ENCODE results near the gene KRTAP19-1.
A peak's percentile ranks its signal among the peaks of the same experiment; 100 is the strongest.
"Not testable (repeated sequence)": the region's sequence is repeated elsewhere in the genome, so short reads cannot be mapped to it uniquely, and the experiment has no call there.

Gene KRTAP19-1

DNA sequence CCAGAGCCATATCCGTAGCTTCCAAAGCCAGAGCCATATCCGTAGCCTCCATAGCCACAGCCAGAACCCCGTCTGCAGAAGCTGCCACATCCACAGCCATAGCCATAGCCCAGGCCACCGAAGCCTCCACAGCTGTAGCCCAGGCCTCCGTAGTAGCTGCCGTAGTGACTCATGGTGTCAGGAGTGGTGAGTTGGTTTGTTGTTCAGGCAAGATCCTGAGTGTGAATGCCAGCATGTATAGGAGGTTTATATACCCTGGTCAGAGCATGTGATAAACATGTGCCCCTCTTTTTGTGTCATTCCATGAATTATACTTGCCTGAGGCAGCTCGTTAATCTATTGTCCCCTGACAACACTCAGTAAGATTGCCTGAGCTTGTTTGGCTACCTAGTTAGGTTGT, at the start of gene KRTAP19-1:
Gene KRTAP19-1, minus strand, starts transcription at position 223 of the 400 bp plus-strand sequence. Its CDS starts 50 bp downstream, at position 173.
- no peak for TF ChIP-seq JUND (IDR thresholded peaks at IDR 0.05; ENCODE audit: low read depth)
- in situ Hi-C loops (cut with HindIII; ENCODE audit: low pct_unique_long_range_greater_than_20kb, low sequenced_read_pairs) = no loop called here
- no peak for DNase-seq (ENCODE audit: low read depth in 1 of 2, low spot score in 1 of 2)

DNA sequence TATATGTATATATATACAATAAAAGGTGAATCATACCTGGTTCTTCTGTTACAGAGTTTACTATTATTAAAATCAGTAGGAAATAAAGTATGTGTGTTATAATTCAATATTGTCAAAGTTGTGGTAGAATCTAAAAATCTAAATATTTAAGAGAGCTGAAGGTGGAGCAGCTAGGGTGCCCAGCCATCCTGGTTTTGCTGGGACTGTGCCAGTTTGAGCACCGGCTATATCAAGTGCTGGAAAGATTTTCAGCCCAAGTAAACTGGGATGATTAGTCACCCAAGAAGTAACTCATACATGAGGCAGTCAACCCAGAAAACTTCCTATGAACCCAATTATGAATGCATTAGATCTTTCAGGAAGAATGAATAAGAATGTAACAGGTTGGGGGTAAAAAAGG, 38.7 kb upstream of the KRTAP19-1 start:
- DNase-seq (ENCODE audit: low read depth in 1 of 2, low spot score in 1 of 2) = no peak
- in situ Hi-C loops (cut with HindIII; ENCODE audit: low pct_unique_long_range_greater_than_20kb, low sequenced_read_pairs) = no loop called here
- TF ChIP-seq JUND (IDR thresholded peaks at IDR 0.05; ENCODE audit: low read depth) = no peak

DNA sequence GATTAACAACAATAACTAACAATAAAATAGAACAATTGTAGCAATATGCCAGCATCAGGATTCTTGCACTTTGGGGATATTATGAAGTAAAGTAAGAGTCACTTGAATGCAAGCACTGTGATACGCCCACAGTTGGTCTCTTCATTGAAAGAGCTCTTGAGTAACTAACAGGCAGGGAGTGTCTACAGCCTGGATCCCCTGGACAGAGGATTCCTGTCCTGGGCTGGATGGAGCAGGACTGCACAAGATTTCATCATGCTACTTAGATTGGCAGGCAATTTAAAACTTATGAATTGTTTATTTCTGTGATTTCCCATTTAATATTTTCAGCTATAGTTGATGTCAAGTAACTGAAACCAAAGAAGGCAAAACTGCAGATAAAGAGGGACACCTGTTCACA, 35.5 kb upstream of the KRTAP19-1 start:
- DNase-seq (ENCODE audit: low read depth in 1 of 2, low spot score in 1 of 2) = no peak
- TF ChIP-seq JUND (IDR thresholded peaks at IDR 0.05; ENCODE audit: low read depth) = no peak
- in situ Hi-C loops (cut with HindIII; ENCODE audit: low pct_unique_long_range_greater_than_20kb, low sequenced_read_pairs) = no loop called here

GRCh38 chr21:30505621-30506205, 25.5 kb upstream of the KRTAP19-1 start:
- DNase-seq (ENCODE audit: low read depth in 1 of 2, low spot score in 1 of 2) = peak in 1 of 2 experiments; percentile 53
- in situ Hi-C loops (cut with HindIII; ENCODE audit: low pct_unique_long_range_greater_than_20kb, low sequenced_read_pairs) = not testable (repeated sequence)

DNA sequence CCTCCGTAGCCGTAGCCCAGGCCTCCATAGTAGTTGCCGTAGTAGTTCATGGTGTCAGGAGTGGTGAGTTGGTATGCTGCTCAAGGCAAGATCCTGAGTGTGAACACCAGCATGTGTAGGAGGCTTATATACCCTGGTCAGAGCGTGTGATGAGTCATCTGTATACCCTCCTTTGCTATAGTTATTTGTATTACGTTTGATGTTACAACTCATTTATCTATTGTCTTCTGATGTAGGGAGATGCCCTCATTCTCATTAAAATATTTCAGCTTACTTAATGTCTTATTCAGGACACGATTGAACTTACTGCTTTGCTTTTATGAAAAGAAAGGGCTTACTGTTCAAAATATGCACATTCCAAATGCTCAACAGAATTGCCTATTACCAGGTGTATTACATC, 21.9 kb upstream of the KRTAP19-1 start, which contains the start of gene KRTAP19-5:
Gene KRTAP19-5, minus strand, starts transcription at position 101 of the 400 bp plus-strand sequence. Its CDS starts 51 bp downstream, at position 50.
- no peak for TF ChIP-seq JUND (IDR thresholded peaks at IDR 0.05; ENCODE audit: low read depth)
- DNase-seq (ENCODE audit: low read depth in 1 of 2, low spot score in 1 of 2) = no peak
- in situ Hi-C loops (cut with HindIII; ENCODE audit: low pct_unique_long_range_greater_than_20kb, low sequenced_read_pairs) = no loop called here

- in situ Hi-C loops (cut with HindIII; ENCODE audit: low pct_unique_long_range_greater_than_20kb, low sequenced_read_pairs) = no loop called here
- no peak for DNase-seq (ENCODE audit: low read depth in 1 of 2, low spot score in 1 of 2)
- no peak for TF ChIP-seq JUND (IDR thresholded peaks at IDR 0.05; ENCODE audit: low read depth)
These were observed 16.9 kb upstream of the KRTAP19-1 start, which contains the start of gene KRTAP19-4 for GRCh38 chr21:30497065-30497464. KRTAP19-4 (minus strand) TSS chr21:30497165; CDS start chr21:30497110, 55 bp downstream.

GRCh38 chr21:30491963-30492428, 11.8 kb upstream of the KRTAP19-1 start, which contains the start of gene KRTAP19-3:
KRTAP19-3 (minus strand) TSS chr21:30492013; CDS start chr21:30491957, 56 bp downstream.
- no peak for DNase-seq (ENCODE audit: low read depth in 1 of 2, low spot score in 1 of 2)
- TF ChIP-seq JUND (IDR thresholded peaks at IDR 0.05; ENCODE audit: low read depth) = no peak
- in situ Hi-C loops (cut with HindIII; ENCODE audit: low pct_unique_long_range_greater_than_20kb, low sequenced_read_pairs) = no loop called here

GRCh38 chr21:30487336-30487735, 7.2 kb upstream of the KRTAP19-1 start, which contains the start of gene KRTAP19-2:
KRTAP19-2 (minus strand) TSS chr21:30487436; CDS start chr21:30487348, 88 bp downstream.
- no peak for DNase-seq (ENCODE audit: low read depth in 1 of 2, low spot score in 1 of 2)
- in situ Hi-C loops (cut with HindIII; ENCODE audit: low pct_unique_long_range_greater_than_20kb, low sequenced_read_pairs) = no loop called here
- TF ChIP-seq JUND (IDR thresholded peaks at IDR 0.05; ENCODE audit: low read depth) = no peak

GRCh38 chr21:30486180-30486579, 6.0 kb upstream of the KRTAP19-1 start:
- in situ Hi-C loops (cut with HindIII; ENCODE audit: low pct_unique_long_range_greater_than_20kb, low sequenced_read_pairs) = no loop called here
- no peak for DNase-seq (ENCODE audit: low read depth in 1 of 2, low spot score in 1 of 2)
- no peak for TF ChIP-seq JUND (IDR thresholded peaks at IDR 0.05; ENCODE audit: low read depth)

DNA sequence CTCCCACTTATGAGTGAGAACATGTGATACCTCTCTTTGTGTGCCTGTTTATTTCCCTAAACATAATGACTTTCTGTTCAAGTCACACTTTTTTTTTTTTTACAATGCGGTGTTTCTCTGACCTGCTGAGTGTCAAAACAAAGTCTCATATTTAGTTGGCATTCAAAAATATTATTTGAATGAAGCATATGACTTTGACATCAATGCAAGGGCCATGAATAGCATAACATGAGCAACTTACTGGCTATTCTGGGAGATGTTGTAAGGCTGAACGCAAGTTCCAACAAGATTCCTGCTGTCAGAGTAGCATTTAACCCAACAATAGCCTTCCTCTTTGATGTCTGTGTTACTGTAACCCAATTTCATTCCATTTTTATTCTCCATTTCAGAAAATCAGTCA, 2.0 kb upstream of the KRTAP19-1 start:
- no peak for DNase-seq (ENCODE audit: low read depth in 1 of 2, low spot score in 1 of 2)
- TF ChIP-seq JUND (IDR thresholded peaks at IDR 0.05; ENCODE audit: low read depth) = no peak
- in situ Hi-C loops (cut with HindIII; ENCODE audit: low pct_unique_long_range_greater_than_20kb, low sequenced_read_pairs) = no loop called here

- no peak for DNase-seq (ENCODE audit: low read depth in 1 of 2, low spot score in 1 of 2)
- in situ Hi-C loops (cut with HindIII; ENCODE audit: low pct_unique_long_range_greater_than_20kb, low sequenced_read_pairs) = no loop called here
- no peak for TF ChIP-seq JUND (IDR thresholded peaks at IDR 0.05; ENCODE audit: low read depth)
These were observed 908 bp downstream of the KRTAP19-1 start for GRCh38 chr21:30479259-30479658.

GRCh38 chr21:30478004-30478403, 2.2 kb downstream of the KRTAP19-1 start:
- in situ Hi-C loops (cut with HindIII; ENCODE audit: low pct_unique_long_range_greater_than_20kb, low sequenced_read_pairs) = no loop called here
- TF ChIP-seq JUND (IDR thresholded peaks at IDR 0.05; ENCODE audit: low read depth) = no peak
- DNase-seq (ENCODE audit: low read depth in 1 of 2, low spot score in 1 of 2) = peak in 1 of 2 experiments; percentile 72

DNA sequence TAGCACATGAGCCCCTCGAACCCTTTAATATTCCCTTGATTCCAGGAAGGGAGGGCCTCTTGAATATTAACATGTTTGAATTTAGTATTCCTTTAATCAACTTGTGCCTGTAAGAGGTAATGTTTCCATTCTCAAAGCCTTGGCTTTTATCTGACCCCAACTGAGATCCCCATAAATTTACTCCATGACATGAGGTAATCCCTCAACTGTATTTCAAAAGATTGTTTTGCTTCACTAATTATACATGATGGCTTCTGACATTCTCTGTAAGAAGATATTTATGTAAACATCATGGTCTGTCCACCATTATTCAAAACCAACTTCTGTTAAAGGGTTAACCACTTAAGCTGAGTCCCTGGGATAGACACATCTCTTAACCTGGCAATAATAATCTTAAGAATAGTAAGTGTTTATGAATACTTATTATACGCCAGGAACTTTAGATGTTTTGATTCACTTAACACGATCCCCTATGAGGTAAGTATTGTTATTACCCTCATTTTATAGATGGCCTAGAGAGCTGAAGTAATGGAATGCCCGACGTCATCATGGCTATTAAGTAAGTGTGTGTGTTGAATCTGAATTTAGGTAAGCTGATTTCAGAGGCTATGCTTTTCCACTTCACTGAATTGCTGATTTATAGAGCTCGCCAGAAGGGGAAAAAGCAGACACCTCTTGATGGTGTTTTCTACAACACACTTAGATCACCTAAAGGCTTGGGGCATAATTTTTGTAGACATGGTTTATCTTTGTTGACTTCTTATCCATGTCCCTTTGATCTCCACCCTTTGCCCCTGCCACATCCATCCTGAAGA, 11.1 kb downstream of the KRTAP19-1 start:
- in situ Hi-C loops (cut with HindIII; ENCODE audit: low pct_unique_long_range_greater_than_20kb, low sequenced_read_pairs) = no loop called here
- TF ChIP-seq JUND (IDR thresholded peaks at IDR 0.05; ENCODE audit: low read depth) = no peak
- DNase-seq (ENCODE audit: low read depth in 1 of 2, low spot score in 1 of 2) = no peak

All from T47D (cell line).